A673 (cell line): Measurements from ENCODE around the gene CXADR.

Source experiments
- CTCF ChIP-seq: fragments of 300-800, 200-600 bp; sonication (generic); conservative IDR thresholded peaks from 2 replicates; pipeline ENCODE4 v1.5.1; 2017; ENCODE audit warnings: low read depth, mild to moderate bottlenecking, antibody characterized with exemption, low read length, moderate library complexity, mixed read lengths
- EZH2 ChIP-seq: fragments of 200-600 bp; sonication (generic); IDR thresholded peaks from 2 replicates; pipeline ENCODE4 v1.6.1; 2017; ENCODE audit warnings: borderline replicate concordance, low read depth, mild to moderate bottlenecking, mixed read lengths, antibody characterized with exemption, low read length; ENCODE audit not compliant: poor library complexity, severe bottlenecking

- TF ChIP-seq EZH2: no peak
- TF ChIP-seq CTCF: no peak
Observed at GRCh38 chr21:17498586-17498985, 14.3 kb upstream of the CXADR start.
